ENCODE data around the gene OSTC. TPM values are rescaled to one million over a fixed set of nuclear protein-coding genes. Genes with fewer than 3 reads are reported as not detected.

Gene OSTC
- total and polyA plus RNA-seq, 9 of the 15 experiments (the other 6 are each of a cell fraction or from before 2014, with no cell fraction given): 112 to 966 (median 235) TPM

GRCh38 chr4:108637856-108638255 lies 12.5 kb upstream of the OSTC start:
- BruUV-seq (replicated peaks): no TSS peak
- no peak overlapping the region for H3K4me2 ChIP-seq (ENCODE audit: insufficient read depth, low read length)
- no peak for DNase-seq (ENCODE audit: extremely low read depth in 1 of 4, low spot score in 3 of 4)
- no peaks in the 10 kb centered on the region for H4K20me1 ChIP-seq (replicated peaks; ENCODE audit: control insufficient read depth, insufficient read depth, low read length)
- H3K27ac ChIP-seq (ENCODE audit: extremely low read depth, low read depth, low read length): no peak overlapping the region
- H3K27me3 ChIP-seq (ENCODE audit: control insufficient read depth in 2 of 2, insufficient read depth in 2 of 2, low read length in 2 of 2): no peaks in the 10 kb centered on the region
- ChIA-PET POLR2A (interaction anchor here (0.5 to 1.5 kb wide), 3 partner anchors 10 to 148 kb away, joined by 3 read pairs; partner anchors contain the start of gene RPL34), CTCF (ENCODE audit: low intra/inter-chr PET ratio) (no interaction called here)
- no peak overlapping the region for H3K4me3 ChIP-seq
- in situ Hi-C loops (cut with MboI): no loop called here
- H2AFZ ChIP-seq (ENCODE audit: low read depth, low read length): no peak overlapping the region
- H3K9ac ChIP-seq (ENCODE audit: insufficient read depth in 1 of 2, low read depth in 2 of 2, low read length in 2 of 2): no peak overlapping the region
- no peaks in the 10 kb centered on the region for H3K4me1 ChIP-seq (replicated peaks in 1 of 2; ENCODE audit: control insufficient read depth in 2 of 2, insufficient read depth in 2 of 2, low read length in 2 of 2)
- intact Hi-C loops (cut with micrococcal nuclease): no loop called here
- H3K36me3 ChIP-seq (ENCODE audit: control insufficient read depth, insufficient read depth, low read length): peaks cover 34% of the 10 kb centered on the region
- H3K9me1 ChIP-seq (ENCODE audit: control insufficient read depth, insufficient read depth, low read length): no peaks in the 10 kb centered on the region
- 45% methylated on average over 2 of the region's 2 CpGs for WGBS (ENCODE audit: insufficient coverage, low coverage, missing lambda C conversion rate)
- H3K79me2 ChIP-seq (ENCODE audit: control insufficient read depth, insufficient read depth, low read length): no peaks in the 10 kb centered on the region
- no peak for TF ChIP-seq YBX1 (IDR thresholded peaks at IDR 0.05)
- TF ChIP-seq NCOA2 (IDR thresholded peaks at IDR 0.05; ENCODE audit: partially characterized antibody in 2 of 2): no peak
- peak in 2 of 3 experiments; percentile 11 to 35; a peak in 2 of 6 replicates for TF ChIP-seq CTCF (IDR thresholded peaks at IDR 0.05 in 2 of 3, conservative IDR thresholded peaks at IDR 0.05 in 1 of 3; ENCODE audit: insufficient read depth in 2 of 3, low read depth in 1 of 3, low read length in 3 of 3)
- TF ChIP-seq LARP7 (IDR thresholded peaks at IDR 0.05): no peak
- TF ChIP-seq ZNF639 (CRISPR knock-in tag; conservative IDR thresholded peaks at IDR 0.05 in 1 of 2, IDR thresholded peaks at IDR 0.05 in 1 of 2): no peak
- TF ChIP-seq E2F6 (IDR thresholded peaks at IDR 0.05; ENCODE audit: borderline replicate concordance in 1 of 2, extremely low read depth in 1 of 2, insufficient read depth in 1 of 2, insufficient read length in 1 of 2, low read depth in 1 of 2, low read length in 1 of 2, poor library complexity in 1 of 2, severe bottlenecking in 1 of 2): no peak
- TF ChIP-seq RAD21 (CRISPR knock-in tag; conservative IDR thresholded peaks at IDR 0.05 in 1 of 2, IDR thresholded peaks at IDR 0.05 in 1 of 2): peak in 1 of 2 experiments; percentile 10; a peak in 1 of 4 replicates
- no peak for FAIRE-seq
- no peak for ATAC-seq
- no peaks in the 10 kb centered on the region for H3K9me3 ChIP-seq (replicated peaks; ENCODE audit: control insufficient read depth, insufficient read depth, low read depth, low read length)
